Mesothelial cell of epicardium (in vitro differentiated cells): ENCODE measurements around the gene DCLK1. TPM values are rescaled to one million over a fixed set of nuclear protein-coding genes. Genes with fewer than 3 reads are reported as not detected.

Experiments
- DNase-seq, 2 experiments: peaks; one replicate each; pipeline ENCODE4 v3.0.0; 2021; ENCODE audit warnings: low spot score in 2 of 2; ENCODE audit not compliant: unreplicated experiment in 2 of 2
- H3K27ac Mint-ChIP-seq: 2 replicates; pipeline ENCODE4 v1.8.0; 2021; ENCODE audit warnings: mixed read lengths
- H3K27me3 Mint-ChIP-seq: 2 replicates; pipeline ENCODE4 v1.8.0; 2021; ENCODE audit warnings: low read depth, mixed read lengths
- H3K36me3 Mint-ChIP-seq: 2 replicates; pipeline ENCODE4 v1.8.0; 2021; ENCODE audit warnings: mixed read lengths
- H3K4me1 Mint-ChIP-seq: 2 replicates; pipeline ENCODE4 v1.8.0; 2021; ENCODE audit warnings: mixed read lengths
- H3K4me3 Mint-ChIP-seq: 2 replicates; pipeline ENCODE4 v1.8.0; 2021; ENCODE audit warnings: mild to moderate bottlenecking, moderate library complexity, mixed read lengths
- H3K9me3 Mint-ChIP-seq: 2 replicates; pipeline ENCODE4 v1.8.0; 2021; ENCODE audit warnings: mixed read lengths
- CTCF ChIP-seq: fragments of 200-600 bp; sonication (generic); IDR thresholded peaks from one replicate; pipeline ENCODE4 v1.5.0; 2021; ENCODE audit warnings: antibody characterized with exemption; ENCODE audit not compliant: unreplicated experiment
- total RNA-seq: library from RNA; stranded (reverse); gene quantifications from 3 replicates; pipeline ENCODE4 v1.2.1, GENCODE V29; 2021

Gene DCLK1
- total RNA-seq, 1 donor from 2014 or later, result 21.7 TPM

- TF ChIP-seq CTCF, result no peak
- no peak for DNase-seq
- H3K4me1 Mint-ChIP-seq, result peaks cover 3% of the 10 kb centered on the region
- no peak overlapping the region for H3K27ac Mint-ChIP-seq
- H3K27me3 Mint-ChIP-seq, result no peaks in the 10 kb centered on the region
- H3K36me3 Mint-ChIP-seq, result no peaks in the 10 kb centered on the region
- H3K4me3 Mint-ChIP-seq, result no peak overlapping the region
- no peaks in the 10 kb centered on the region for H3K9me3 Mint-ChIP-seq
These were observed 175.1 kb downstream of the DCLK1 start for GRCh38 chr13:35956074-35956473.

- DNase-seq, result no peak
- peaks cover 3% of the 10 kb centered on the region for H3K4me1 Mint-ChIP-seq
- TF ChIP-seq CTCF, result no peak
- no peaks in the 10 kb centered on the region for H3K27me3 Mint-ChIP-seq
- H3K9me3 Mint-ChIP-seq, result no peaks in the 10 kb centered on the region
- no peak overlapping the region for H3K27ac Mint-ChIP-seq
- H3K4me3 Mint-ChIP-seq, result no peak overlapping the region
- H3K36me3 Mint-ChIP-seq, result no peaks in the 10 kb centered on the region
These were observed 177.0 kb downstream of the DCLK1 start for GRCh38 chr13:35954207-35954560.

DNA sequence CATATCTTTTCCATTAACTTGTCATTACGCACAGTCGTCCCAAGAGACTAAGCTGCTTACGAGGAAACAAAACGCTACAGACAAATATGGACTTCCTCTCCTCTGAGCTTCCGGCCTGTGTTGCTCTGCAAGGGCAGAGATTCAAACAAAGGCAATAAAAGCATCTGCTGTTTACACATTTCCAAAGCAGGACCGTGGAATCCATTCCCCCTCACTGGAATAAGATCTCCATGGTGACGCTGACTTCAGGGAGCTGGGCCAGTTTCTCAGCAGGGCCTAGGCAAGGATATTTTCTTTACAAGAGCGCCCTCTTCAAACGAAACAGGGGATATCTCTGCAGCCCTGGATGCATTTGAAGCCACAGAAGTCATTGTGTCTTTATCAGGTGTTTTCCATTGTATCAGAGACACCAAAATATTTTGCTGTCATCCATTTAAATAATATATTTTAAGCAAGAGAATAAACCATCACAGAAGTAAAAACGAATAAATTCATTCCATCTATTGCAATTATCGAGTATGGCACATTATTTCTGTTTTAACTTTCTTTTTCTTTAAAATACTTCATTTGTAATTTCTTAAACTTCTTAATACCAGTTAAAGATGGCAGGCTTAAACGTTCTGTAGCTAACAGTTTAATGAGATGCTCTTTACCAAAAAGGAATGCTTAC is 177.5 kb downstream of the DCLK1 start:
- H3K27ac Mint-ChIP-seq, result peak overlapping the region; percentile 67
- DNase-seq, result peak in 1 of 2 experiments; percentile 60
- H3K9me3 Mint-ChIP-seq, result no peaks in the 10 kb centered on the region

GRCh38 chr13:35947315-35947714 is 183.9 kb downstream of the DCLK1 start:
- Mint-ChIP-seq H3K27ac (no peak overlapping the region), H3K4me3 (no peak overlapping the region), H3K27me3 (no peaks in the 10 kb centered on the region), H3K36me3 (peaks cover 15% of the 10 kb centered on the region), H3K9me3 (peaks cover 14% of the 10 kb centered on the region), H3K4me1 (peaks cover 4% of the 10 kb centered on the region)
- TF ChIP-seq CTCF, result no peak
- DNase-seq, result no peak

More for the DNA sequence above, 177.5 kb downstream of the DCLK1 start:
- peak; percentile 11 for TF ChIP-seq CTCF
- no peaks in the 10 kb centered on the region for H3K36me3 Mint-ChIP-seq
- no peaks in the 10 kb centered on the region for H3K27me3 Mint-ChIP-seq
- peak overlapping the region; percentile 55 for H3K4me3 Mint-ChIP-seq
- H3K4me1 Mint-ChIP-seq, result peaks cover 3% of the 10 kb centered on the region

- Mint-ChIP-seq H3K4me1 (peaks cover 4% of the 10 kb centered on the region), H3K36me3 (peaks cover 15% of the 10 kb centered on the region), H3K9me3 (peaks cover 14% of the 10 kb centered on the region), H3K27me3 (no peaks in the 10 kb centered on the region), H3K27ac (no peak overlapping the region), H3K4me3 (no peak overlapping the region)
- no peak for DNase-seq
- TF ChIP-seq CTCF, result no peak
These were observed 185.8 kb downstream of the DCLK1 start for GRCh38 chr13:35945368-35945767.
